ENCODE results near the gene AGAP9.
"Not testable (repeated sequence)": the region's sequence is repeated elsewhere in the genome, so short reads cannot be mapped to it uniquely, and the experiment has no call there.

Gene AGAP9

GRCh38 chr10:47484786-47485185 lies 38.7 kb downstream of the AGAP9 start:
- DNase-seq = not testable (repeated sequence)

GRCh38 chr10:47483923-47484322 lies 39.5 kb downstream of the AGAP9 start, which contains the start of gene ANXA8:
Gene ANXA8 (minus strand): TSS chr10:47484115. CDS start chr10:47483933, 182 bp downstream.
- DNase-seq = not testable (repeated sequence)

GRCh38 chr10:47482367-47482766 lies 41.1 kb downstream of the AGAP9 start:
- not testable (repeated sequence) for DNase-seq

GRCh38 chr10:47481768-47482181 lies 41.7 kb downstream of the AGAP9 start:
- not testable (repeated sequence) for DNase-seq

- DNase-seq = not testable (repeated sequence)
Observed at GRCh38 chr10:47481182-47481766, 42.2 kb downstream of the AGAP9 start.

GRCh38 chr10:47480133-47480532 lies 43.3 kb downstream of the AGAP9 start:
- not testable (repeated sequence) for DNase-seq

- DNase-seq = not testable (repeated sequence)
Observed at GRCh38 chr10:47478114-47478513, 45.3 kb downstream of the AGAP9 start.

GRCh38 chr10:47477078-47477477 lies 46.4 kb downstream of the AGAP9 start:
- DNase-seq = not testable (repeated sequence)

GRCh38 chr10:47475101-47475500 lies 48.3 kb downstream of the AGAP9 start:
- DNase-seq = not testable (repeated sequence)

- not testable (repeated sequence) for DNase-seq
Observed at GRCh38 chr10:47473516-47473915, 49.9 kb downstream of the AGAP9 start.

GRCh38 chr10:47472647-47473046 lies 50.8 kb downstream of the AGAP9 start:
- not testable (repeated sequence) for DNase-seq

- not testable (repeated sequence) for DNase-seq
Observed at GRCh38 chr10:47472072-47472471, 51.4 kb downstream of the AGAP9 start.

GRCh38 chr10:47468731-47469528 lies 54.5 kb downstream of the AGAP9 start:
- DNase-seq = not testable (repeated sequence)

GRCh38 chr10:47467957-47468356 lies 55.5 kb downstream of the AGAP9 start:
- not testable (repeated sequence) for DNase-seq

GRCh38 chr10:47467458-47467857 lies 56.0 kb downstream of the AGAP9 start:
- not testable (repeated sequence) for DNase-seq

GRCh38 chr10:47465216-47465917 lies 58.1 kb downstream of the AGAP9 start:
- not testable (repeated sequence) for DNase-seq

GRCh38 chr10:47462577-47463358 lies 60.7 kb downstream of the AGAP9 start:
- DNase-seq = not testable (repeated sequence)

GRCh38 chr10:47461261-47461687 lies 62.2 kb downstream of the AGAP9 start:
- DNase-seq = not testable (repeated sequence)

- DNase-seq = no peak
Observed at GRCh38 chr10:47458466-47459154, 64.8 kb downstream of the AGAP9 start.

GRCh38 chr10:47457826-47458225 lies 65.6 kb downstream of the AGAP9 start:
- DNase-seq = no peak

GRCh38 chr10:47457528-47457820 lies 66.0 kb downstream of the AGAP9 start:
- no peak for DNase-seq

Measured in NCI-H2029 treated with DMSO at 0.1 percent for 48 hours (cell line).